ENCODE results near the gene MOB4.
"Not testable (repeated sequence)": the region's sequence is repeated elsewhere in the genome, so short reads cannot be mapped to it uniquely, and the experiment has no call there.

MOB4 gene

DNA sequence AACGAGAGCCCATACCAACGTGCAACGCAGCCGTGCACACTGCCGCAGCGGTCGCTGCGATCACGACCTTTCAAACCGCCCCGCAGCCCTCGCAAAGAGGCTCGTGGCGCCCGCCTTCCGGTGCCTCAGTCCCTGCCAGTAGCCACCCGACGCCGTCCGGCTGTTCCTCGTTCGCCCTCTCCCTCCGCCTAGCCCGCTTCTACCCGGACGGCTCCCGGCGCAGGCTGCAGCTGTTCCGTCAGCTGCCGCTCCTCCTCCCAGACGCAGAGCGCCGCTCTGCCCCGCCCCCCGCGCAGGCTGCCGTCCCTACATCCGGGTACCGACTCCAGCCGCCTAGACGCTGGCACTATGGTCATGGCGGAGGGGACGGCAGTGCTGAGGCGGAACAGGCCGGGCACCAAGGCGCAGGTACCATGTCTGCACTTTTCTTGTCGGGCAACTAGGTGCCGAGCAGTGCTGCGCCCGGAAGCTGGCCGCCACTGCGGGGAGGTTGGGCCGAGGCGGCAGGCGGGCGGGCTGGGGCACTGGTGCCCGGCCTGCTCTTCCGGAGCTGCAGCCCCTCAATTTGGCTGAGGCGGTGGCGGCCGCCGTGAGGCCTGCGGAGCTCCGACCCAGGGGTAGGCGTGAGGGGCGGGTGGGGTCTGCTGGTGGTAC lies at the start of gene MOB4:
Gene MOB4 (plus strand): TSS at position 328 of the 654 bp plus-strand sequence. CDS start 21 bp downstream, at position 349.
- DNase-seq = peak; percentile 94

GRCh38 chr2:197472166-197472565 lies 43.7 kb upstream of the MOB4 start:
- DNase-seq = no peak

DNA sequence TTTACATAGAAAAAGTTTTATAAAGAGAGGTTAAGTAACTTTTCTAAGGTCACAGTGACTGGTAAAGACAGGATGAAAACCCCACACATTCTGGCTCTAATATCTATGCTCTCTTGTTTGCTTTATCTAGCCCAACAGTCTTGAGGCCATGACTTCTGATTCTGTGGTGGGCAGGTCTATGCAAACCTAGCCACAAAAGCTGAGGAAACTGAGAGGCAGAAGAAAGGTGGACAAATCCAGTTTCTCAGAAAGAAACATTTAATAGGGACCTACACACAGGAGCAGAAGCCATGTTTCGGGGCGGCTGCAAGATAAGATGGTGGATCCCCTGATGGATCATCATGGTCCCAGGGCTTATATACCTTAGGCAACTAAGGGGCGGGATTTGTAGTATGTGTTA lies 38.1 kb upstream of the MOB4 start:
- DNase-seq = no peak

DNA sequence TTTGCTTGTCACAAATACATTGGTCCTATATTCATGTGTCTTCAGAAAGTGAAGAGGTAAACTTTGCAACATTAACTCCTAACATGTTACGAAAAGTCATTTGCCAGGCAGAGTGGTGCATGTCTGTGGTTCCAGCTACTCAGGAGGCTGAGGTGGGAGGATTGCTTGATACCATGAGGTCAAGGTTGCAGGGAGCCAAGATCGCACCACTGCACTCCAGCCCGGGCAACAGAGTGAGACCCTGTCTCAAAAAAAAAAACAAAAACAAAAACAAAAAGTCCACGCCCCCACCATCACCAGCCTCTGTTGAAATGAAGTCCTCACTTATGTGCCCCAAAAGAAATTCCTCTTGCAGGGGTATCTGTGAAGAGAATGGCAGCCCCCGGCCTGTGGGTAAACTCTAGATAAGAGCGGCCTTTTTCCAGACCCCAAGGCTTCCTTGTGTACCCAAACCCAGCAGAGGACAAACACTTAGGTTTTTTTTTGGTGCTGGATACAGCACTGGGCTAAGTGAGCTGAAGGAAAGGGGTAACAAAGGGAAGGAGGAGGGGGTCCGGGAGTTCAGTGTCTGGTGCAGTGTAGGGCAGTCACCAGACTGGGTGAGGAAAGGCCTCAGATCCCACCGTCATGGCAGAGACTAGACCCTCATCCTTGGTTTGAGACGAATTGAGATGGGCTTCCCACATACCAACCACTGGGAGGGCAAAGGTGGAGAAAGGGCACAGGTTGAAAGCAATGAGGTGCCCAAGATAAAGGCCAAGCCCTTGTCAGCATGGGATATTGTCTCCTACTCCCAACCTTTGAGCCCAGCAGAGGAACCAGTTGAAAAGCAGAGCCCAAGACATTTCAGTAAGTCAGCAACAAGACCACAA lies 35.5 kb upstream of the MOB4 start:
- DNase-seq = no peak

- not testable (repeated sequence) for DNase-seq
Observed at GRCh38 chr2:197484248-197484647, 31.6 kb upstream of the MOB4 start.

- DNase-seq = no peak
Observed at GRCh38 chr2:197486175-197486574, 29.7 kb upstream of the MOB4 start.

DNA sequence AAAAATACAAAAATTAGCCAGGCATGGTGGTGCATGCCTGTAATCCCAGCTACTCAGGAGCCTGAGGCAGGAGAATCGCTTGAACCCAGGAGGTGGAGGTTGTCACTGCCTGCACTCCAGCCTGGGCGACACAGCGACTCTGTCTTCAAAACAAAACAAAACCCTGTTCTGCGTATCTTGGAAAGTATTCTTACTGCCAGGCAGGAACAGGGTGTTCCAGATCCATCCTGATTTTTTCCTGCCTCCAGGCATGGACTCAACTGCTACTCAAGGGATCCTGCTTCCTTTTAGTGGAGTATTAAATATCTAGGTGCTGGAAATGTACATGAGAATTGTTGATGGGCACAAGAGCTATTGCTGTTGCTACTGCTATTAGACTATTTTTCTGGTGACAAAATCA lies 28.5 kb upstream of the MOB4 start:
- DNase-seq = no peak

- no peak for DNase-seq
Observed at GRCh38 chr2:197495433-197496134, 20.3 kb upstream of the MOB4 start.

GRCh38 chr2:197496695-197497094 lies 19.2 kb upstream of the MOB4 start:
- DNase-seq = no peak

DNA sequence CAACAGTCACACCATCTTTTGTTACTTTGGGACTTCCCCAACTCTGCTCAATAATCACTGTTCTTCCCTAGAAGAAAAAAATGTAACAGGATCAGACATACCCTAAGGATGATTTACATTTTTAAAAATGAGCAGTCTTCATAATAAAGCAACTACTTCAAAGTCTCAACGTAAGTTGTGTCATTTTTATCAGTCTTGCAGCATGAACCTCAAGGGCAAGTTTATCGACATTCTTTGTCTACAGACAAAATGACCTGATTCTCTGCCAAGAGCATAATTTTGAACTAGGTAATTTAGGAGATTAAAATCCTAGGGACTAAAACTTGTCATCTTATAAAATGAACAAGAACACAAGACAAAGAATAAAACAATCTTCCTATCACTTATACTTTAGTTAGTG lies 18.5 kb upstream of the MOB4 start:
- DNase-seq = no peak

DNA sequence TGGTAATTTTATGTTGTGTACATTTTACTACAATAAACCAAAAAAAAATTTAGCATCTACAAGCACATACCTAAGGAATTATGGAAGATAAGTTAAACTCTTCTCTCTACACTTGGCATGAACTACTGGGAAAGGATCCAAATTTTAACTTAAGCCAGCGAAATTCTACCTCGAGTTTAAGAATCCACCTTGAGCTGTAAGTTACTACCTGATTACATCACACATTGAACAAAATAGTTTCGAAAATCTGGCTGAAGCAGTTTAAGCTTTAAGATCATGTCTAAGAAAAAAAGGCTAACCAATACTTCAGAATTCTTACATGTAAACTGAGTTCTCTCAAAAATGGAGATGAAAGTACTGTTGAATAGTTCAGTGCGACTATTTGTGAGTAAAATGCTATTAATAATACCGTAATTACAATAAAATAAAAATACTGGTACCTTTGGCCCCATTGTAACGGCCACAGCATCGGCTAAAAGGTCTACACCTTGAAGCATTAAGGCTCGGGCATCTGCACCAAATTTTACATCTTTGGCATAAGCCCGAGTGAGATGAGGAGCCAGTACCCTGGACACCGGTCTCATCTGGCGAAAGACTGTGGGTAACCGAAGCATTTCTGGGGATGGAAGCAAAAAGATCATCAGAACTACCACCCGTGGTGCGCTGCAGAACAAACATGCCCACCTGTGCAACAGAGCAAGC lies 17.5 kb upstream of the MOB4 start:
- DNase-seq = no peak

DNA sequence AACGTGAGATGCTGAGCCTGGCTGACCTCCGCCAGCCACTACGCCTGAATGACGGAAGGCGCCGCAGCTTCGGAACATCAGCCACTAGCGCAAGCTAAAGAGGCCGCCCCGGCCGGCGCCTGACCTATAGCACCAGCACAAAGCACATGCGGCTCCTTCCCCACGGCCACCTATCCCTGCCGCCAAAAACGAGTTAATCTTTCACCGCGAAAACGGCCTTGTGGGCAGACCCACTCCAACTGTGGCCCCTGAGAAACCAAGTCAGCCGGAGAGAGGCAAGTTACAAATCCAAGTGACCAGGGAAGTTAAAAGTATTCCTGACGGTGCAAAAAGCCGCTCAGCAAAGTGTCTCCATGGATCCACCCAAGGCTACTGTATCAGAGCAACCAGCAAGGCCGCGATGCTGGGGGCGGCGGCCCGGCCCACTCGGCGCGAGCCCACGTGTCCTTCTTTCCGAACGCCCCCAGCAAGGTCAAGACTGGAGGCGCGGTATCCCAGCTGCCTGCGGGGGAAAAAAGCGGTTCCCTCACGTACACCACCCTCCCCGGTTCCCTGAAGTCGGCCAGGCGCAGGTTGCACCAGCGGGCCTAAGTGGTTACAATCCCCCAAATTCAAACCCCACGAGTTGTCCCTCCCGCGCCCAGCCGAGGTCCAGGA lies 16.8 kb upstream of the MOB4 start:
- DNase-seq = peak; percentile 51 to 57

- peak; percentile 98 to 99 for DNase-seq
Observed at GRCh38 chr2:197499594-197500502, 16.0 kb upstream of the MOB4 start, which contains the start of the genes HSPD1 and HSPE1. Gene HSPD1, minus strand, starts transcription at chr2:197499840. Its CDS starts 992 bp downstream, at chr2:197498848. Gene HSPE1, plus strand, starts transcription at chr2:197500379. Its CDS starts 58 bp downstream, at chr2:197500437.

- no peak for DNase-seq
Observed at GRCh38 chr2:197500503-197501131, 15.2 kb upstream of the MOB4 start.

- no peak for DNase-seq
Observed at GRCh38 chr2:197502201-197502600, 13.7 kb upstream of the MOB4 start.

GRCh38 chr2:197502685-197503084 lies 13.2 kb upstream of the MOB4 start:
- DNase-seq = no peak

- no peak for DNase-seq
Observed at GRCh38 chr2:197504000-197504399, 11.9 kb upstream of the MOB4 start.

GRCh38 chr2:197504512-197504911 lies 11.4 kb upstream of the MOB4 start:
- no peak for DNase-seq

DNA sequence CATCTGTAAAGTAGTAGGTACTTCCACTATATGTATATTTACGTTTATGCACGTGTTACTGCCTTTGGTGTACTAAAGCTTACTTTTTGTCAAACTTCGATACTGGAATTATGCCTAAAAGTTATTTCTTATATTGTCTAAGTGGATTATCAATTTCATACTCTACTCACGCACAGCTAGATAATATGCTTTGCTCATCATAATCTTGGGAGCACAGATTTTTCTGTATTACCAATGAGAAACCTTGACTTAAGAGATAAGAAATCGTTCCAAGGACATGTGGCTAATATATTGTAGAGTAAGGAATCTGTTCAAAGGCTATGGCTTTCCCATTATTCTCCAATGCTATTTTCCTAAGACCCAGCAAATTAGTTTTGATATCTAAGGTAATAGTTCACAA lies 9.2 kb upstream of the MOB4 start:
- no peak for DNase-seq

- DNase-seq = no peak
Observed at GRCh38 chr2:197513915-197514314, 2.0 kb upstream of the MOB4 start.

- no peak for DNase-seq
Observed at GRCh38 chr2:197514754-197515153, 1.1 kb upstream of the MOB4 start.

Data from CD4-positive, alpha-beta T cell treated with Interleukin-1 beta for 1 hour (primary cell).